Duodenal mucosa (tissue), 2 donors: ENCODE data around the gene ZCCHC24.
A peak's percentile ranks its signal among the peaks of the same experiment; 100 is the strongest.

Source experiments
- H3K27ac ChIP-seq: one replicate; pipeline ENCODE4 v1.7.0; 2013; ENCODE audit warnings: low read depth, low read length
- H3K27me3 ChIP-seq, 2 donors: one replicate each; pipeline ENCODE4 v1.7.0; 2013; ENCODE audit warnings: low read length in 2 of 2, control low read depth in 1 of 2; ENCODE audit not compliant: insufficient read depth in 2 of 2, control insufficient read depth in 1 of 2
- H3K36me3 ChIP-seq, 2 donors: one replicate each; pipeline ENCODE4 v1.7.0; 2013; ENCODE audit warnings: low read length in 2 of 2, control low read depth in 1 of 2; ENCODE audit not compliant: insufficient read depth in 2 of 2, control insufficient read depth in 1 of 2
- H3K4me1 ChIP-seq, 2 donors: one replicate each; pipeline ENCODE4 v1.7.0; 2013; ENCODE audit warnings: low read length in 2 of 2, control low read depth in 1 of 2; ENCODE audit not compliant: insufficient read depth in 2 of 2, control insufficient read depth in 1 of 2
- H3K4me3 ChIP-seq, 2 donors: one replicate each; pipeline ENCODE4 v1.7.0; 2013; ENCODE audit warnings: low read length in 2 of 2, low read depth in 1 of 2
- H3K9ac ChIP-seq, 2 donors: one replicate each; pipeline ENCODE4 v1.7.0; 2013; ENCODE audit warnings: low read length in 2 of 2, low read depth in 1 of 2
- H3K9me3 ChIP-seq, 2 donors: one replicate each; pipeline ENCODE4 v1.7.0; 2013; ENCODE audit warnings: low read length in 2 of 2, control low read depth in 1 of 2; ENCODE audit not compliant: control insufficient read depth in 1 of 2

Gene ZCCHC24

DNA sequence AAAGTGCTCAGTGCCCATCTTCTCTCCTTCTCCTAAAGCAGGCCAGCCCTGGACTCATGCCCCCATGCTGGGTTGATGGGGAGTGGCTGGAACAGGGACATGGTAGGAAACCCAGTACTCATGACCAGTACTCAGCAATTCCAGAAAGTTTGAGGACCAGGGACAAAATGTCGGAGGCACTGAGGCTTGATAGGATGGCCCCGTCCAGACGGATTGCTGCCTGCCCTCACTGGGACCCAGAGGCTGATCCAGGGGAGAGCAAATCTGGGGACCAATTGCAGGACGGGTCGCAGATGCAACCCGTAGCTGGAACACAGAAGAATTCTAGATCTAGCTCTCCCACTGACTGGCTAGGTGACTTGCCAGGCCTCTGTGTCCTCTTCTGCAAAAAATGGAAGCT lies 5.1 kb downstream of the ZCCHC24 start:
- Histone ChIP-seq H3K4me3 (no peak overlapping the region), H3K27me3 (no peaks in the 10 kb centered on the region), H3K36me3 (peaks cover 0 to 5% of the 10 kb centered on the region in 2 donors), H3K4me1 (peaks cover 32 to 43% of the 10 kb centered on the region in 2 donors), H3K9me3 (no peaks in the 10 kb centered on the region), H3K9ac (no peak overlapping the region), H3K27ac (no peak overlapping the region)

DNA sequence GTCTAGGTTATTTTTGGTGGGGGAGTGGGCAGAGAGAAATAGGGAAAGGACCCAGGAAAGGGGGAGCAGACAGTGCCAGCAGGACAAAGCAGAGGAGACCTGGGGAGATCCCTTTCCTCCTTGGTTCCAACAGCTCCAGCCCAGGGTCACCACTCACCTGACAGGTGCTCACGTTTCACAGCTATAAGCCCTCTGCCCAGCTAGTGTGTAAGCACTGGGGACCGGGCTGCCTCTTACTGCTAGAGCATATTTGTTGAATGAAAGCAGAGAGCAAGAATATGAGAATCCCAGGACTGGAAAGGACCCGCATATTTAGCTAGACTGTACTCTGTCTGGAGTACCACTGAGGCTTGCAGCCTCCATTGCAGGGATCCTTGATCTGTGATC lies 6.7 kb downstream of the ZCCHC24 start:
- no peak overlapping the region for H3K27ac ChIP-seq
- H3K36me3 ChIP-seq, result peaks cover 0 to 5% of the 10 kb centered on the region in 2 donors
- no peaks in the 10 kb centered on the region for H3K9me3 ChIP-seq
- H3K27me3 ChIP-seq, result no peaks in the 10 kb centered on the region
- peaks cover 26 to 31% of the 10 kb centered on the region in 2 donors for H3K4me1 ChIP-seq
- no peak overlapping the region for H3K9ac ChIP-seq
- H3K4me3 ChIP-seq, result no peak overlapping the region

DNA sequence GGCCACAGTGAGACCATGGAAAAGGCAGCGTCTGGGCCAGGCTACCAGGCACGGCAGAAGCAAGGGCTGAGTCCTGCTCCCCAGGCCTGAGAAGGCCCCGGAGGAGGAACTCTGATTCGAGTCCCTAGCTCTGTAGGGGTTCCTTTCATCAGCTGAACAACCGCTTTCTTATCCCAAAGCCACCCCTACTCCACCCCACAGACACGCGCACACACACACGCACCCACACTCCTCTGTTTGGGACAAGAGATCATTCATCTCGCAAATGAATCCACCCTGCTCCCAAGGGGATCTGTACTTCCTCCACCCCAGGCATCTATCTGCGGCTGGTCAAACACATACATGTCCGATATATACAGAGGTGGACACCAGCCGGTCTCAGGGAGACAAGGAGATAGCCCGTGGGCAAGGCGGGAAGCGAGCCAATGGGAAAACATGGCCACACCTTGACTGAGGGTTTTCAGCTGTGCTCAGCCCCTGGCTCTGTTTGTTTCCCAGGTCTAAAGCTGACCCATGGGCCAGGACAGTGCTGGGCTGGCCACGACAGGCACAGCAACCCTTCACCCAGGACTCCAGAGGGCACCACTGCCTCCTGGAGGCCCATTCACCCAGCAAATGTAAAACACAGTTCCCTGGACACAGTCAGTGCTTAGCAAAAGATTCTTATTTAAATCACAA lies 7.3 kb downstream of the ZCCHC24 start:
- Histone ChIP-seq H3K27me3 (no peaks in the 10 kb centered on the region), H3K9ac (no peak overlapping the region), H3K4me3 (no peak overlapping the region), H3K4me1 (peaks cover 21 to 26% of the 10 kb centered on the region in 2 donors), H3K9me3 (no peaks in the 10 kb centered on the region), H3K27ac (no peak overlapping the region), H3K36me3 (peaks cover 0 to 5% of the 10 kb centered on the region in 2 donors)

DNA sequence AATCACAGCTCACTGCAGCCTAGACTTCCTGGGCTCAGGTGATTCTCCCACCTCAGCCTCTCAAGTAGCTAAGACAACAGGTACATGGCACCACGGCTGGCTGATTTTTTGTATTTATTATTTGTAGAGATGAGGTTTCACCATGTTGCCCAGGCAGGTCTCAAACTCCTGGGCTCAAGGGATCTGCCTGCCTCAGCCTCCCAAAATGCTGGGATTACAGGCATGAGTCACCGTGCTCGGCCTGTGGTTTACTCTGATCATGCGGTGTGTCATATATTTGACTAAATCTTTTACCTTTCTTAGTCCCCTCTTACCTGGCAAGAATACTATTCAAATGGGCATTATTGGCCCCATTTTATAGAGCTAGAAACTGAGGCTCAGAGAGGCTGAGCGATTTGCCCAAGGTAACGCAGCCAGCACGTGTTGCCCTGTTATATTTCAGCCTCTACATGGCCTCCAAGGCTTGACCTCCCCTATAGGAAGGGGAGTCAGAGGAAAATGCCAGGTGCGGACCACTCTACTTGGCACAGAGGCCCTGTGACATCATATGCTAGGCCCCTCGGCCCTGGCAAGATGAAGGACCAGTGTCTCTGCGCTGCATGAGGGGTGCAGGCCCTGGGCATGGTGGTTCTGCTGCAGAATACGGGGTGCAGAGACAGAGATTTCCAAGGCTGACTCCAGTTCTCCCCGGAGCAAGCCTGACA lies 8.2 kb downstream of the ZCCHC24 start:
- H3K27ac ChIP-seq, result no peak overlapping the region
- no peak overlapping the region for H3K9ac ChIP-seq
- H3K36me3 ChIP-seq, result peaks cover 0 to 5% of the 10 kb centered on the region in 2 donors
- H3K4me1 ChIP-seq, result peaks cover 19 to 20% of the 10 kb centered on the region in 2 donors
- H3K27me3 ChIP-seq, result no peaks in the 10 kb centered on the region
- H3K4me3 ChIP-seq, result no peak overlapping the region
- no peaks in the 10 kb centered on the region for H3K9me3 ChIP-seq

DNA sequence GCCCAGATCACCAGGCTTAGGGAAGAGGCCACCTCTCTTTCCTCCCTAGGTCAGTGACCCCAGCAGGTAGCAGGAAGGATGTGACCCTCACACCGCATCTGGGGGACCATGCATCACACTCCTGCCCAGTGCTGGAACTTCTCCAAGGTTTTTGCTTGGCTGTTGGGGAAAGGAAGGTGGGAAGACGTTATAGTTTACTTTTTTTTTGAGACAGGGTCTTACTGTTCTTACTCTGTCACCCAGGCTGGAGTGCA lies 8.6 kb downstream of the ZCCHC24 start:
- Histone ChIP-seq H3K4me1 (peaks cover 17 to 19% of the 10 kb centered on the region in 2 donors), H3K27ac (no peak overlapping the region), H3K9ac (no peak overlapping the region), H3K36me3 (peaks cover 0 to 7% of the 10 kb centered on the region in 2 donors), H3K4me3 (no peak overlapping the region), H3K9me3 (no peaks in the 10 kb centered on the region), H3K27me3 (no peaks in the 10 kb centered on the region)

DNA sequence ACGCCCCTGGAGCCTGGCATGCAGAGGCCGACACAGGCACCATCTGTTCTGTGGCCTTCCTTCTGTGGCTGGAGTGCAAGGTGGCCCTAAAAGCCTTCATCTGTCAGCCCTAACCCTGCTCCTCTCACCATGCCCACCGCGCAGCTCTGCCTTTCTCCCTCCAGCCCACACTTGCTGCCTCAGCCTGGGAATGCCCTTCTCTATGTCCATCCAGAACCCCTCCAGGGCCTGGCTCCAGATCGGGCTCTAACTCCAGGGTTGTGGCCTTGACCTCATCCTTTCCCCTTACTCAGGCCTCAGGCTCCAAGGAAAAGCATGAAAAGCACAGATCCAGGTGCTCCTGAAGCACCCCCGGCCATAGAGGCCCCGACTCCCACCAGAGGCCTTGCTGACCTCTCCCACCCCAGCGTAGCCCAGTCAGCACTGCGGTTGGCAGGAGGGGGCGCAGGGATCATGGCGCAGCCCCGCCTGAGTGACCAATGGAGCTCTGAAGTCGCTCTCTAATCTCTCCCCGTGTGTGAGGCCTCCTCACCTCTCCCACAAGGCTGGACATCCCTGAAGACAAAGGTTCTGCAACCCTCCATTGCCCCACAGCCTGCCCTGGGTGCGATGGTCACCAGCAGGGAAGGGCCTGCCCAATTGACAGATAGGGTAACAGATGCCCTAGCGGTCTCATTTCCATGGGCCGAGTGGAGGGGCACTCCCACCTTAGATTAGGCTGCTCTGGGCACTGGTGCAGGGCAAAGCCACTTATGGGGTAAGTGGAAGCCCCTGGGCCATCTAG lies 9.2 kb downstream of the ZCCHC24 start:
- H3K4me3 ChIP-seq, result no peak overlapping the region
- no peak overlapping the region for H3K27ac ChIP-seq
- no peaks in the 10 kb centered on the region for H3K27me3 ChIP-seq
- H3K9ac ChIP-seq, result no peak overlapping the region
- H3K9me3 ChIP-seq, result no peaks in the 10 kb centered on the region
- H3K4me1 ChIP-seq, result peaks cover 14 to 19% of the 10 kb centered on the region in 2 donors
- peaks cover 0 to 8% of the 10 kb centered on the region in 2 donors for H3K36me3 ChIP-seq

DNA sequence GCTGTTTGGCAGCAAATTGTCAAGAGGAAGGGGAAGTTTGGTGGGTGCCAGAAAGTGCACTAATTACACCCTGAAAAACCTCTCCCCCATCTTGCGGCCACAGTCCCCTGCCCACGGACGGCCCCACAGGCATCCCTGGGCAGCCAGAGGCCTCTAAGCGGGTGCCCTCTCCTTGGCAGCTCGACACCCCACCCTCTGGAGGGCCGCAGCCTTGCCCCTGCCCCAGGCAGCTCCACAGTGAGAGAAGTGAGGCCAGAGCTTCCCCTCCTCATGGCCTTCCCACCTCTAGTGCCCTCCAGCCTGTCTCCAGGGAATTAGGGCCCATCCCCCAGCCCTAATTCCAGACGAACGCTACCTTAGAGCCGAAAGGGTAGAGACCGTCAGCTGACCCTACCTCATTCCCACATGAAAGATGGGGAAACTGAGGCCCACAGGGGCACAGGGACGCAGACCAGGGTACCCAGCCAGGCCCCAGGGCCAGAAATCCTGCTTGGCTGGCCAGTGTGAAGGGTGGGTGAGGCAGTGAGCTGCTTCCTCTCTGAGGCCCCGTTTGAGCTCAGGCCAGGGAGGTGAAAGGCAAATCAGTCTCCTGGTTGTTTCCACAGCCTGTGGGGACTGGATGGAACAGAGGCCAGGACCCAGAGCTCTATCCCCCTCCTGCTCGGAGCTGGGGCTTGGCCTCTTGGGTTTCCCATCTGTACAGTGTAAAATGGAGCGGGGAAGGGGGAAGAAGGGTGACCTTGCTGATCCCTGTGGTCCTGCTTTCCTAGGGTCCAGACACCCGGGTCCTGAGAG lies 10.0 kb downstream of the ZCCHC24 start:
- Histone ChIP-seq H3K4me3 (no peak overlapping the region), H3K27ac (peak overlapping the region; percentile 72), H3K4me1 (peaks cover 14 to 19% of the 10 kb centered on the region in 2 donors), H3K9me3 (no peaks in the 10 kb centered on the region), H3K27me3 (no peaks in the 10 kb centered on the region), H3K36me3 (peaks cover 0 to 8% of the 10 kb centered on the region in 2 donors), H3K9ac (no peak overlapping the region)

DNA sequence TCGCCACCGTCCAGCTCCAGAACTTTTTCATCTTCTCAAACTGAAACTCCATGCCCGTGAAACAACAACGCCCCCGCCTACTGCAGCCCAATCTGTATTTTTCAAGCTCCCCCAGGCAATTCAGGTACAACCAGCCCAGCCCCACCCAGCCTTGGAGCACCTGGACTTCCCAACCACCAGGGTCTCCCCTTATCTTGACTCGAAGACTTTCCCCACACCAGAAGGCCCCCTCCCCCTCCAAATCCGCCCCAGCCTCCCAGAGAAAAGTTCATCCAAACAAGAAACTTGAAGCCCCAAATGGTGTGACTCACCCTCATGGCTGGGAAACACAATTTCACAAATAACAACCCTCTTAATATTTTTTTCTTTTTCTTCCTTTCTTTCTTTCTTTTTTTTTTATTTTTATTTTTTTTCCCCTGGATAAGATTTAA lies 10.6 kb downstream of the ZCCHC24 start:
- H3K4me1 ChIP-seq, result peaks cover 14 to 19% of the 10 kb centered on the region in 2 donors
- no peaks in the 10 kb centered on the region for H3K9me3 ChIP-seq
- H3K9ac ChIP-seq, result no peak overlapping the region
- no peak overlapping the region for H3K4me3 ChIP-seq
- no peaks in the 10 kb centered on the region for H3K27me3 ChIP-seq
- peaks cover 0 to 7% of the 10 kb centered on the region in 2 donors for H3K36me3 ChIP-seq
- no peak overlapping the region for H3K27ac ChIP-seq

DNA sequence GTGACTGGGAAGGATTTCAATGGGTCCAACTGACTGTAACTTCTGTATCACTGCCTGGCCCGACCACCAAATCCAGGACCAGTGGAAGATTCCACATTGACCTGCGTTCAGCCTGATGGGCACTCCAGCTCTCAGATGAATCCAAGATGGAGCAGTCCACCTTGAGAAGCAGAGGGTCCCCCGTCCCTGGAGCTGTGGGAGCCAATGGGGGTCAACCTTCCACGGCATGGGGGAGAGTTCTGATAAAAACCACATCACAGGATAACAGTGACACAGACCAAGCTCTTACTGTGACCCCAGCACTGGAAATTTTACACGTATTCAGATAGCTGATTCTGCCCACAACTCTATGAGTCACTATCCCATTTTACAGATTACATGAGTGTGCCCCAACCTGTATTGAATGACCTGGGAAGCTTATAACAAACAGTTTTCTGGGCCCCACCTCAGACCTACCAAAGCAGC lies 11.2 kb downstream of the ZCCHC24 start:
- H3K36me3 ChIP-seq, result peaks cover 0 to 7% of the 10 kb centered on the region in 2 donors
- no peak overlapping the region for H3K9ac ChIP-seq
- H3K27ac ChIP-seq, result no peak overlapping the region
- H3K4me1 ChIP-seq, result peaks cover 13 to 19% of the 10 kb centered on the region in 2 donors
- no peaks in the 10 kb centered on the region for H3K9me3 ChIP-seq
- H3K4me3 ChIP-seq, result no peak overlapping the region
- H3K27me3 ChIP-seq, result no peaks in the 10 kb centered on the region
